H1 (cell line): ENCODE data around the gene DPP4. TPM values are rescaled to one million over a fixed set of nuclear protein-coding genes. Genes with fewer than 3 reads are reported as not detected.

Source experiments
- EP300 ChIP-seq, 2 experiments: IDR thresholded peaks; 1 replicate in 1 of 2; 2 replicates in 1 of 2; pipeline ENCODE4 v1.6.1; 2011 to 2012; ENCODE audit warnings: low read depth in 2 of 2, low read length in 2 of 2, mild to moderate bottlenecking in 2 of 2, borderline replicate concordance in 1 of 2, inconsistent platforms in 1 of 2, moderate library complexity in 1 of 2
- POLR2A ChIP-seq, 2 experiments: IDR thresholded peaks; 1 replicate in 1 of 2; 2 replicates in 1 of 2; pipeline ENCODE4 v1.6.1; 2011; ENCODE audit warnings: low read depth in 2 of 2, low read length in 2 of 2, mild to moderate bottlenecking in 2 of 2; ENCODE audit errors: control extremely low read depth in 1 of 2
- SIN3A ChIP-seq, 2 experiments: IDR thresholded peaks in 1 of 2; conservative IDR thresholded peaks in 1 of 2; 2 replicates each; pipeline ENCODE4 v1.6.1; 2011 to 2012; ENCODE audit warnings: low read length in 2 of 2, improper control_type of control experiment in 1 of 2, low read depth in 1 of 2, mild to moderate bottlenecking in 1 of 2
- TEAD4 ChIP-seq: IDR thresholded peaks from 2 replicates; pipeline ENCODE4 v1.6.1; 2012; ENCODE audit warnings: low read depth, low read length, inconsistent platforms, mixed read lengths
- YY1 ChIP-seq: IDR thresholded peaks from 2 replicates; pipeline ENCODE4 v1.6.1; 2011; ENCODE audit warnings: low read depth, mild to moderate bottlenecking, low read length
- polyA plus RNA-seq, 7 experiments: library from polyadenylated mRNA; depleted of rRNA in 3 of 7; stranded (reverse) in 5 of 7; unstranded in 2 of 7; fragments of >200 nt in 5 of 7; fragments of 200-250 nt in 2 of 7; gene quantifications; 1 replicate in 5 of 7; 2 replicates in 1 of 7; 4 replicates in 1 of 7; pipeline versions ENCODE4 v1.2.1 to v1.2.3, GENCODE V29; 2011 to 2013; ENCODE audit warnings: missing spikeins in 2 of 7, mixed read lengths in 2 of 7
- total RNA-seq: library from RNA; stranded (reverse); fragmentation: NEBNext Ultra II Directional; extraction: Animal tissue kit (Norgen Biotek cat#: 25700); gene quantifications from 2 replicates; pipeline ENCODE4 v1.2.1, GENCODE V29; 2021

DPP4 gene
- total and polyA plus RNA-seq, 2 of the 8 experiments (the other 6 are each of a cell fraction or from before 2014, with no cell fraction given), result 1.3 to 3.1 TPM

DNA sequence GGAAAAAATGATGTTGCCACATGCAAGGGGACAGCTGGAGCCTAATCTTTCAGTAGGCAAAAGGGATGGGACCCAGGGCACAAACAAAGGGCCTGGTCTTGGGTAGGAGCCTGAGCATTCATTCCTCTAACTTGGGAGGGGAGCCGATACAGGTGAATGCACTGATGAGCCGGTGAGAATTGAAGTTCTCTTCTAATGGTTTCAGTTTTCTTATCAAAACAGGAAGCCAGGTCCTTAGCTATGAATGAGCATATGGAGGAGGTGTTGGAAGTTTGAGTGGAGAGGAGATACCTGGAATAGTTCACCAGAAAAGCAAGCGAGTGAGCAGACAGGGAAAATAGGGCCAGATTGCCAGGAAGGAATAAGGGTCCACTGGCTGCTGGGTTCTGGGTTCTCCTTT is 10.1 kb downstream of the DPP4 start (continued):
- TF ChIP-seq SIN3A (conservative IDR thresholded peaks at IDR 0.05 in 1 of 2, IDR thresholded peaks at IDR 0.05 in 1 of 2; ENCODE audit: low read depth in 1 of 2, low read length in 2 of 2), result no peak
- no peak for TF ChIP-seq TEAD4
- TF ChIP-seq POLR2A (IDR thresholded peaks at IDR 0.05; ENCODE audit: control extremely low read depth in 1 of 2, low read depth in 2 of 2, low read length in 2 of 2), result no peak
- TF ChIP-seq EP300 (IDR thresholded peaks at IDR 0.05; ENCODE audit: borderline replicate concordance in 1 of 2, low read depth in 2 of 2, low read length in 2 of 2), result no peak
- no peak for TF ChIP-seq YY1
